Measurements from ENCODE around the gene CUL3.

Gene CUL3

DNA sequence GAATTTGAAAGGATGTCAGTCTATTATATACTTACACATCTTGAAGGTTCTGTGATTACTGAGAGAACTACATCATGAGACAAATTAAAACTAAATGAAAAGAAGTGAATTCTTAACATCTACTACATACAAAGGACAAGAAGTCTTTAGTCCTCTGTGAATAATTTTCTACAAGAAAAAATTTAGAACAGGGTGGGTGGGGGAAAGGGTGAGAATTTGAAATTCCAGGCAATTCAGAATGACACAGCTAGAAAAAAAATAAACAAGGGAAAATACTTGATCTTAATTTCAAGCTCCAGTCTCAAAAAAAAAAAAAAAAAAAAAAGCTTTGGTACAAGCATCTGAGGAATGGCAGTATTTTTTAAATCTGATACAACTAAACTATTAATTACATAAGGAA is 15.5 kb downstream of the CUL3 start:
- Histone ChIP-seq H4K5ac (ENCODE audit: low read length) (no peak overlapping the region), H3K4me2 (ENCODE audit: low read length) (no peak overlapping the region), H2AK5ac (ENCODE audit: low read length) (no peak overlapping the region), H3K56ac (ENCODE audit: low read length) (no peak overlapping the region), H3K4ac (ENCODE audit: low read depth, low read length) (no peak overlapping the region), H3K79me2 (ENCODE audit: control insufficient read depth, insufficient read depth, low read length) (peaks cover 68% of the 10 kb centered on the region), H3K18ac (ENCODE audit: low read length) (no peak overlapping the region), H3K36me3 (ENCODE audit: control insufficient read depth, insufficient read depth, low read length) (no peaks in the 10 kb centered on the region), H3K4me1 (ENCODE audit: control insufficient read depth, low read depth, low read length) (no peaks in the 10 kb centered on the region), H3K27me3 (ENCODE audit: insufficient read depth, low read length, poor library complexity) (no peaks in the 10 kb centered on the region), H3K4me3 (ENCODE audit: low read length) (no peak overlapping the region), H4K8ac (ENCODE audit: low read depth, low read length) (no peak overlapping the region), H3K23ac (ENCODE audit: low read length) (no peak overlapping the region), H3K9ac (ENCODE audit: low read length) (no peak overlapping the region), H3K79me1 (ENCODE audit: low read length) (peaks cover 14% of the 10 kb centered on the region), H2BK15ac (replicated peaks; ENCODE audit: low read depth) (no peak overlapping the region), H2BK120ac (ENCODE audit: low read depth, low read length) (no peak overlapping the region), H2BK5ac (ENCODE audit: low read length) (no peak overlapping the region), H3K27ac (ENCODE audit: low read depth, low read length) (no peak overlapping the region)
- no peak for DNase-seq

DNA sequence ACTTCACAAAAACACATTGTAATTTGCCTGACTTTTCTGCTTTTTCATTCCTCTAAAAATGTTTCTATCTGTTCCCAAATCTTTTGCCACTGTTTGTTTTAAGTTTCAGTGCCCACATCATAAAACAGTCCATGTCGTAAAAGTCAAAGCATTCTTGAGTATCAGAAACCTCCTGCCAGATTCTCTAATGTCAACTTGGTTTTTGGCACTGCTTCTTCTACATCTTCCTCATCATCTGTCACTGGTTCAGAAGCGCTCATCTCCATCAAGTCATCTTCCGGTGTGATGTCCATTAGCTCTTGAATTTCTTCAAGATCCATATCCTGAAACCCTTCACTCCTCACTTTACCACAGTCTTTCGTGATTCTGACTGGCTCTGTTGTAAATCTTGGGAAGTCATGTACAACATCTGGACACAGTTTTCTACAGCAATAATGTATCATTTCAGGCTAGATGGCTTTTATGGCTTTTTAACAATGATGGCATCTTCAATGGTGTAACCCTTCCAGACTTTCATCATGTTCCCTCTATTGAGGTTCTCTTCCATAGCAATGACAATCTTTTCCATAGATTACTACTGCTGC is 19.6 kb downstream of the CUL3 start:
- Histone ChIP-seq H3K79me2 (ENCODE audit: control insufficient read depth, insufficient read depth, low read length) (peaks cover 75% of the 10 kb centered on the region), H3K4ac (ENCODE audit: low read depth, low read length) (no peak overlapping the region), H2BK5ac (ENCODE audit: low read length) (no peak overlapping the region), H3K27ac (ENCODE audit: low read depth, low read length) (no peak overlapping the region), H3K79me1 (ENCODE audit: low read length) (peaks cover 26% of the 10 kb centered on the region), H3K9ac (ENCODE audit: low read length) (no peak overlapping the region), H3K18ac (ENCODE audit: low read length) (no peak overlapping the region), H3K23ac (ENCODE audit: low read length) (no peak overlapping the region), H2BK15ac (replicated peaks; ENCODE audit: low read depth) (no peak overlapping the region), H3K27me3 (ENCODE audit: insufficient read depth, low read length, poor library complexity) (no peaks in the 10 kb centered on the region), H3K56ac (ENCODE audit: low read length) (no peak overlapping the region), H3K4me3 (ENCODE audit: low read length) (no peak overlapping the region), H2BK120ac (ENCODE audit: low read depth, low read length) (no peak overlapping the region), H4K8ac (ENCODE audit: low read depth, low read length) (no peak overlapping the region), H4K5ac (ENCODE audit: low read length) (no peak overlapping the region), H3K4me1 (ENCODE audit: control insufficient read depth, low read depth, low read length) (no peaks in the 10 kb centered on the region), H3K4me2 (ENCODE audit: low read length) (no peak overlapping the region), H2AK5ac (ENCODE audit: low read length) (no peak overlapping the region), H3K36me3 (ENCODE audit: control insufficient read depth, insufficient read depth, low read length) (no peaks in the 10 kb centered on the region)
- no CpG with 5 or more reads among the region's 4 CpGs for WGBS (ENCODE audit: extremely low coverage, insufficient coverage, low lambda C conversion rate)
- DNase-seq, result no peak

DNA sequence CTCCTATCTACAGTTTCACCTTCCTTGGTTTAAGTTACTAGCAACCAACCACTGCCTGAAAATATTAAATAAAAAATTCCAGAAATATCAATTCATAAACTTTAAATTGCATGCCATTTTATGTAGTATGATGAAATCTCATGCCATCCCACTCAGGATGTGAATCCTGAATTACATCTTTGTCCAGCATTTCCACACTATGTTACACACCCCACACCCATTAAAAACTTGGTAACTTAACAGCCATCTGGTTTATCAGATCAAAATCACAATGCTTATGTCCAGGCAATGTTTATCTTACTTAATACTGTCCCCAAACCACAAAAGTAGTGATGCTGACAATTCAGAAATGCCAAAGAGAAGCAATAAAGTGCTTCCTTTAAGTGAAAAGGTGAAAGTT is 21.6 kb downstream of the CUL3 start:
- Histone ChIP-seq H3K4me2 (ENCODE audit: low read length) (no peak overlapping the region), H3K79me1 (ENCODE audit: low read length) (peaks cover 31% of the 10 kb centered on the region), H3K79me2 (ENCODE audit: control insufficient read depth, insufficient read depth, low read length) (peaks cover 80% of the 10 kb centered on the region), H4K8ac (ENCODE audit: low read depth, low read length) (no peak overlapping the region), H2BK5ac (ENCODE audit: low read length) (no peak overlapping the region), H3K18ac (ENCODE audit: low read length) (no peak overlapping the region), H3K56ac (ENCODE audit: low read length) (no peak overlapping the region), H3K9ac (ENCODE audit: low read length) (no peak overlapping the region), H3K36me3 (ENCODE audit: control insufficient read depth, insufficient read depth, low read length) (no peaks in the 10 kb centered on the region), H2AK5ac (ENCODE audit: low read length) (no peak overlapping the region), H2BK15ac (replicated peaks; ENCODE audit: low read depth) (no peak overlapping the region), H2BK120ac (ENCODE audit: low read depth, low read length) (no peak overlapping the region), H3K4me1 (ENCODE audit: control insufficient read depth, low read depth, low read length) (no peaks in the 10 kb centered on the region), H4K5ac (ENCODE audit: low read length) (no peak overlapping the region), H3K4ac (ENCODE audit: low read depth, low read length) (no peak overlapping the region), H3K4me3 (ENCODE audit: low read length) (no peak overlapping the region), H3K23ac (ENCODE audit: low read length) (no peak overlapping the region), H3K27ac (ENCODE audit: low read depth, low read length) (no peak overlapping the region), H3K27me3 (ENCODE audit: insufficient read depth, low read length, poor library complexity) (no peaks in the 10 kb centered on the region)
- no peak for DNase-seq

DNA sequence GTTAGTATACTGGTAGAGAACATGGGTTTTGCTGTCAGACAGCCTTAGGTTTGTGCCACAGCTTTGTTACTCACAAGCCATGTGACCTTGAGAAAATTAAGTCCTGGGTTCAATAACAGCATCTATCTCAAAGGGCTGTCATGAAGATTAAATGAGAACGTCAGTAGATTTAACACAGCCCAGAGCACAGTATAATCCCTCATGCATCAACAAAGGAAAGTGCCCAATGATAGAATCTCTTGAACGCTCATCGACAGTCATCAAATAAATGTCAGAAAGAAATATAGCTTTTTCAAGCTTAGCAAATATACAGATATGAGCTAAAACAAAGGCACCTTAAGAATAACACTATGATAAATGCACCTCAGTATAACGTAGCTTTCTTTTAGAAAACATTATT is 22.3 kb downstream of the CUL3 start:
- Histone ChIP-seq H3K27ac (ENCODE audit: low read depth, low read length) (no peak overlapping the region), H2BK5ac (ENCODE audit: low read length) (no peak overlapping the region), H3K23ac (ENCODE audit: low read length) (no peak overlapping the region), H2BK15ac (replicated peaks; ENCODE audit: low read depth) (no peak overlapping the region), H3K36me3 (ENCODE audit: control insufficient read depth, insufficient read depth, low read length) (no peaks in the 10 kb centered on the region), H3K9ac (ENCODE audit: low read length) (no peak overlapping the region), H2BK120ac (ENCODE audit: low read depth, low read length) (no peak overlapping the region), H3K79me2 (ENCODE audit: control insufficient read depth, insufficient read depth, low read length) (peaks cover 81% of the 10 kb centered on the region), H3K4ac (ENCODE audit: low read depth, low read length) (no peak overlapping the region), H3K4me3 (ENCODE audit: low read length) (no peak overlapping the region), H3K79me1 (ENCODE audit: low read length) (peaks cover 31% of the 10 kb centered on the region), H3K18ac (ENCODE audit: low read length) (no peak overlapping the region), H4K8ac (ENCODE audit: low read depth, low read length) (no peak overlapping the region), H4K5ac (ENCODE audit: low read length) (no peak overlapping the region), H3K4me1 (ENCODE audit: control insufficient read depth, low read depth, low read length) (no peaks in the 10 kb centered on the region), H3K27me3 (ENCODE audit: insufficient read depth, low read length, poor library complexity) (no peaks in the 10 kb centered on the region), H3K56ac (ENCODE audit: low read length) (no peak overlapping the region), H3K4me2 (ENCODE audit: low read length) (no peak overlapping the region), H2AK5ac (ENCODE audit: low read length) (no peak overlapping the region)
- no peak for DNase-seq
- no CpG with 5 or more reads among the region's 4 CpGs for WGBS (ENCODE audit: extremely low coverage, insufficient coverage, low lambda C conversion rate)

DNA sequence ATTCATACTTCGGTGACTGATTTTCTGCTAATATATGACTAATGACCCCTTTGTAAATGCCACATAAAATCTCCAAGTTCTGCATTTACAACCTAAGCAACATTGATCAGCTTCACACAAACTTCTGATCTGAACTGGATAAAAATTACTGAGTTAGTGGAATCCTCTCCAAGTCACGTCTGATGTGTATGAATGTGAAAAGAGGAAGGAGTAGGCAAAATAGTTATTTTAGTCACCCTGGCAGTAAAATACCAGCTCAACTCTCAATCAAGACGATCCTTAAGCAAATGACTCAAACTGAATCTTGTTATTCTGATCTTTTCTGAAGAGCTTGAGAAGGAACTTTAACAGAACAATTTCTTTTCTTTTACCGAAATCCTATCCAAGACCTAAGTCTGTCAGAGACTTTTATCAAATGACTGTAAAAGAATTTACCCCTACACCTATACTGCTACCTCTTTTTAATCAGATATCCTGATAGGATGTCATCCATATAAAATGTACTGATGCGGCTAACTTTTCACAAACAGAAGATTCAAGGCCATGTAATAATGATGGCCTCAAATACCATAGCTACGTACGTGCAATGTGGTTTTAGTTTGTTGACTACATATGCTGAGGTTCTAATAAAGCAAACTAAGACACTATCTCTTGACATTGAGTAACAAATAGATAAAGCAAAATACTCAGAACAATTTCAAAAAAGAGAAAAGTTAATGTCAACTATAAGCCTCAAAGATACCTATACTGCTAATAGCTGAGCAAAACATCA is 23.7 kb downstream of the CUL3 start:
- Histone ChIP-seq H3K23ac (ENCODE audit: low read length) (no peak overlapping the region), H3K18ac (ENCODE audit: low read length) (no peak overlapping the region), H2BK120ac (ENCODE audit: low read depth, low read length) (no peak overlapping the region), H2BK15ac (replicated peaks; ENCODE audit: low read depth) (no peak overlapping the region), H3K4me3 (ENCODE audit: low read length) (no peak overlapping the region), H3K36me3 (ENCODE audit: control insufficient read depth, insufficient read depth, low read length) (no peaks in the 10 kb centered on the region), H3K9ac (ENCODE audit: low read length) (no peak overlapping the region), H2AK5ac (ENCODE audit: low read length) (no peak overlapping the region), H3K56ac (ENCODE audit: low read length) (no peak overlapping the region), H4K5ac (ENCODE audit: low read length) (no peak overlapping the region), H3K27me3 (ENCODE audit: insufficient read depth, low read length, poor library complexity) (no peaks in the 10 kb centered on the region), H3K4ac (ENCODE audit: low read depth, low read length) (no peak overlapping the region), H4K8ac (ENCODE audit: low read depth, low read length) (no peak overlapping the region), H3K79me2 (ENCODE audit: control insufficient read depth, insufficient read depth, low read length) (peaks cover 69% of the 10 kb centered on the region), H3K4me2 (ENCODE audit: low read length) (no peak overlapping the region), H3K27ac (ENCODE audit: low read depth, low read length) (no peak overlapping the region), H3K4me1 (ENCODE audit: control insufficient read depth, low read depth, low read length) (no peaks in the 10 kb centered on the region), H2BK5ac (ENCODE audit: low read length) (no peak overlapping the region), H3K79me1 (ENCODE audit: low read length) (peaks cover 28% of the 10 kb centered on the region)
- no CpG with 5 or more reads among the region's 7 CpGs for WGBS (ENCODE audit: extremely low coverage, insufficient coverage, low lambda C conversion rate)
- DNase-seq, result no peak

DNA sequence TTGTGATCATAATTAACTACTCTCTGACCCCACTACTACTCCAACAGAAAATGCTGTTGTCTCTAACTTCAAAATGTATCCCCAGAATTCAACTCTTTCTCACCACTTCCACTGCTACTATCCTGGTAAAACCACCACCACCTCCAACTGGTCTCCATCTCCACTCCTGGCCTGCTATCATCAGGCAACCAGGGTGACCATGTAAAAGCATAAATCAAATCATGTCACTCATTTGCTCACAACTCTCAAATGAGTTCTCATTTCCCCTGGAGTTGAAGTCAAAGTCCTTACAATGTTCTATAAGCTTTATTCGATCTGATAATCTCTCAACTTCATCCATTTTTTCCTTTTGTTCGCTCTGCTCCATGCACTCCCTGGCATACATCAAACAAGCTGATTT is 24.6 kb downstream of the CUL3 start:
- no peak overlapping the region for H3K4me2 ChIP-seq (ENCODE audit: low read length)
- no peak overlapping the region for H2BK15ac ChIP-seq (replicated peaks; ENCODE audit: low read depth)
- no peak overlapping the region for H3K18ac ChIP-seq (ENCODE audit: low read length)
- H3K27me3 ChIP-seq (ENCODE audit: insufficient read depth, low read length, poor library complexity), result no peaks in the 10 kb centered on the region
- H2AK5ac ChIP-seq (ENCODE audit: low read length), result no peak overlapping the region
- H3K79me2 ChIP-seq (ENCODE audit: control insufficient read depth, insufficient read depth, low read length), result peaks cover 62% of the 10 kb centered on the region
- H2BK5ac ChIP-seq (ENCODE audit: low read length), result no peak overlapping the region
- peaks cover 20% of the 10 kb centered on the region for H3K79me1 ChIP-seq (ENCODE audit: low read length)
- no peak overlapping the region for H3K9ac ChIP-seq (ENCODE audit: low read length)
- DNase-seq, result no peak
- no peak overlapping the region for H2BK120ac ChIP-seq (ENCODE audit: low read depth, low read length)
- H3K4me1 ChIP-seq (ENCODE audit: control insufficient read depth, low read depth, low read length), result no peaks in the 10 kb centered on the region
- no peaks in the 10 kb centered on the region for H3K36me3 ChIP-seq (ENCODE audit: control insufficient read depth, insufficient read depth, low read length)
- H4K8ac ChIP-seq (ENCODE audit: low read depth, low read length), result no peak overlapping the region
- no peak overlapping the region for H3K56ac ChIP-seq (ENCODE audit: low read length)
- H3K4ac ChIP-seq (ENCODE audit: low read depth, low read length), result no peak overlapping the region
- H3K27ac ChIP-seq (ENCODE audit: low read depth, low read length), result no peak overlapping the region
- H4K5ac ChIP-seq (ENCODE audit: low read length), result no peak overlapping the region
- H3K4me3 ChIP-seq (ENCODE audit: low read length), result no peak overlapping the region
- WGBS (ENCODE audit: extremely low coverage, insufficient coverage, low lambda C conversion rate), result no CpG with 5 or more reads among the region's 2 CpGs
- no peak overlapping the region for H3K23ac ChIP-seq (ENCODE audit: low read length)

All from mesendoderm (in vitro differentiated cells).